Esophagus squamous epithelium (tissue), 4 donors: ENCODE measurements around the gene SRGAP1.

Experiments
- POLR2A ChIP-seq, 4 donors: fragments of 450-650 bp; IDR thresholded peaks; one replicate each; pipeline ENCODE4 v1.6.1; 2017; ENCODE audit warnings: antibody characterized with exemption in 4 of 4, mild to moderate bottlenecking in 4 of 4, moderate library complexity in 3 of 4
- TF ChIP-seq, protein P1 (sequence below), 6 experiments: fragments of 450-650 bp in 4 of 6; fragments of 200-600 bp in 2 of 6; sonication (generic) in 2 of 6; IDR thresholded peaks; one replicate each; pipeline ENCODE4 v1.5.1; 2016 to 2019; ENCODE audit warnings: antibody characterized with exemption in 6 of 6, mild to moderate bottlenecking in 4 of 6, moderate library complexity in 4 of 6

- TF ChIP-seq, protein P1, sequence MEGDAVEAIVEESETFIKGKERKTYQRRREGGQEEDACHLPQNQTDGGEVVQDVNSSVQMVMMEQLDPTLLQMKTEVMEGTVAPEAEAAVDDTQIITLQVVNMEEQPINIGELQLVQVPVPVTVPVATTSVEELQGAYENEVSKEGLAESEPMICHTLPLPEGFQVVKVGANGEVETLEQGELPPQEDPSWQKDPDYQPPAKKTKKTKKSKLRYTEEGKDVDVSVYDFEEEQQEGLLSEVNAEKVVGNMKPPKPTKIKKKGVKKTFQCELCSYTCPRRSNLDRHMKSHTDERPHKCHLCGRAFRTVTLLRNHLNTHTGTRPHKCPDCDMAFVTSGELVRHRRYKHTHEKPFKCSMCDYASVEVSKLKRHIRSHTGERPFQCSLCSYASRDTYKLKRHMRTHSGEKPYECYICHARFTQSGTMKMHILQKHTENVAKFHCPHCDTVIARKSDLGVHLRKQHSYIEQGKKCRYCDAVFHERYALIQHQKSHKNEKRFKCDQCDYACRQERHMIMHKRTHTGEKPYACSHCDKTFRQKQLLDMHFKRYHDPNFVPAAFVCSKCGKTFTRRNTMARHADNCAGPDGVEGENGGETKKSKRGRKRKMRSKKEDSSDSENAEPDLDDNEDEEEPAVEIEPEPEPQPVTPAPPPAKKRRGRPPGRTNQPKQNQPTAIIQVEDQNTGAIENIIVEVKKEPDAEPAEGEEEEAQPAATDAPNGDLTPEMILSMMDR (IDR thresholded peaks at IDR 0.05) = no peak
- no peak for TF ChIP-seq POLR2A (IDR thresholded peaks at IDR 0.05)
These were observed 259.6 kb downstream of the SRGAP1 start for GRCh38 chr12:64103825-64104740.
